GM12801 (cell line): ENCODE data around the gene CRNKL1.

Source experiments
- CTCF ChIP-seq: IDR thresholded peaks from one replicate; pipeline ENCODE4 v1.5.1; 2011; ENCODE audit warnings: control low read depth; ENCODE audit not compliant: insufficient read length; ENCODE audit errors: extremely low read depth

CRNKL1 gene

GRCh38 chr20:20017844-20018185, 34.5 kb downstream of the CRNKL1 start:
- TF ChIP-seq CTCF, result no peak

- no peak for TF ChIP-seq CTCF
These were observed 35.0 kb downstream of the CRNKL1 start, which contains the start of gene NAA20 for GRCh38 chr20:20017001-20017843. NAA20 (plus strand) TSS chr20:20017362; CDS start chr20:20017397, 35 bp downstream.

GRCh38 chr20:20014659-20015058, 37.6 kb downstream of the CRNKL1 start:
- no peak for TF ChIP-seq CTCF

GRCh38 chr20:20012541-20012940, 39.7 kb downstream of the CRNKL1 start:
- TF ChIP-seq CTCF, result no peak

GRCh38 chr20:20010639-20011500, 41.4 kb downstream of the CRNKL1 start:
- no peak for TF ChIP-seq CTCF

- no peak for TF ChIP-seq CTCF
These were observed 42.4 kb downstream of the CRNKL1 start for GRCh38 chr20:20009784-20010253.

GRCh38 chr20:20005342-20005741, 46.9 kb downstream of the CRNKL1 start:
- no peak for TF ChIP-seq CTCF
